SK-N-SH treated with all-trans-retinoic acid at 6 μM for 48 hours (cell line): Measurements from ENCODE around the gene SLC22A1.

ENCODE experiments used
- ATAC-seq: fragments of 200-7000 bp; cut with Tn5 transposase; 3 replicates; pipeline ENCODE4 v1.9.1; 2020; ENCODE audit warnings: mild to moderate bottlenecking, moderate library complexity
- BACH2 ChIP-seq: fragments of 250-450 bp; sonication (Bioruptor Pico); IDR thresholded peaks from 2 replicates; pipeline ENCODE4 v1.9.0; 2021; ENCODE audit warnings: mild to moderate bottlenecking, borderline replicate concordance
- CSDC2 ChIP-seq: fragments of 250-450 bp; sonication (Bioruptor Pico); IDR thresholded peaks from 2 replicates; pipeline ENCODE4 v1.5.0; 2020; ENCODE audit warnings: mild to moderate bottlenecking, moderate library complexity
- ESRRG ChIP-seq: fragments of 250-450 bp; sonication (Bioruptor Pico); IDR thresholded peaks from 2 replicates; pipeline ENCODE4 v1.6.1; 2021; ENCODE audit warnings: mild to moderate bottlenecking
- GLIS3 ChIP-seq: fragments of 250-450 bp; sonication (Bioruptor Pico); IDR thresholded peaks from 2 replicates; pipeline ENCODE4 v1.5.0; 2020; ENCODE audit warnings: mild to moderate bottlenecking, moderate library complexity
- ISL1 ChIP-seq: fragments of 250-450 bp; sonication (Bioruptor Pico); IDR thresholded peaks from 2 replicates; pipeline ENCODE4 v2.1.2; 2022; ENCODE audit warnings: mild to moderate bottlenecking, moderate library complexity
- OSR1 ChIP-seq: fragments of 250-450 bp; sonication (Bioruptor Pico); IDR thresholded peaks from 2 replicates; pipeline ENCODE4 v1.8.0; 2022; ENCODE audit warnings: moderate library complexity, mild to moderate bottlenecking, inconsistent platforms
- PPARA ChIP-seq: fragments of 250-450 bp; sonication (Bioruptor Pico); IDR thresholded peaks from 2 replicates; pipeline ENCODE4 v1.5.0; 2020; ENCODE audit warnings: mild to moderate bottlenecking, borderline replicate concordance
- SNAI2 ChIP-seq: fragments of 250-450 bp; sonication (Bioruptor Pico); IDR thresholded peaks from 2 replicates; pipeline ENCODE4 v1.5.0; 2020; ENCODE audit warnings: mild to moderate bottlenecking, moderate library complexity
- TCF4 ChIP-seq: fragments of 250-450 bp; sonication (Bioruptor Pico); IDR thresholded peaks from 2 replicates; pipeline ENCODE4 v1.8.0; 2021; ENCODE audit warnings: mild to moderate bottlenecking, moderate library complexity, borderline replicate concordance
- TOX ChIP-seq: fragments of 250-450 bp; sonication (Bioruptor Pico); IDR thresholded peaks from 2 replicates; pipeline ENCODE4 v1.8.0; 2021; ENCODE audit warnings: mild to moderate bottlenecking, moderate library complexity, borderline replicate concordance
- TSHZ2 ChIP-seq: fragments of 250-450 bp; sonication (Bioruptor Pico); IDR thresholded peaks from 2 replicates; pipeline ENCODE4 v1.5.0; 2020; ENCODE audit warnings: mild to moderate bottlenecking, moderate library complexity
- ZC3H10 ChIP-seq: fragments of 250-450 bp; sonication (Bioruptor Pico); IDR thresholded peaks from 2 replicates; pipeline ENCODE4 v1.5.1; 2021; ENCODE audit warnings: mild to moderate bottlenecking, moderate library complexity
- ZFP3 ChIP-seq: fragments of 250-450 bp; sonication (Bioruptor Pico); IDR thresholded peaks from 2 replicates; pipeline ENCODE4 v1.5.0; 2020; ENCODE audit warnings: mild to moderate bottlenecking, moderate library complexity
- ZFP30 ChIP-seq: fragments of 450-650 bp; formaldehyde crosslinking; IDR thresholded peaks from 2 replicates; pipeline ENCODE4 v1.5.0; 2022; ENCODE audit warnings: mild to moderate bottlenecking, moderate library complexity
- ZNF70 ChIP-seq: fragments of 450-650 bp; formaldehyde crosslinking; IDR thresholded peaks from 2 replicates; pipeline ENCODE4 v1.5.0; 2020; ENCODE audit warnings: mild to moderate bottlenecking, moderate library complexity
- ZNF8 ChIP-seq: fragments of 450-650 bp; formaldehyde crosslinking; IDR thresholded peaks from 2 replicates; pipeline ENCODE4 v1.5.0; 2020; ENCODE audit warnings: mild to moderate bottlenecking, moderate library complexity
- TF ChIP-seq, protein P1 (sequence below): fragments of 250-450 bp; sonication (Bioruptor Pico); IDR thresholded peaks from 2 replicates; pipeline ENCODE4 v1.5.1; 2021; ENCODE audit warnings: mild to moderate bottlenecking, moderate library complexity
- TF ChIP-seq, protein P2 (sequence below): fragments of 250-450 bp; sonication (Bioruptor Pico); IDR thresholded peaks from 2 replicates; pipeline ENCODE4 v1.5.1; 2020; ENCODE audit warnings: low read depth, mild to moderate bottlenecking, moderate library complexity
- TF ChIP-seq, protein P3 (sequence below): fragments of 250-450 bp; sonication (Bioruptor Pico); IDR thresholded peaks from 2 replicates; pipeline ENCODE4 v1.8.0; 2020; ENCODE audit warnings: mild to moderate bottlenecking, moderate library complexity, borderline replicate concordance

SLC22A1 gene

GRCh38 chr6:160085226-160085625 lies 36.4 kb upstream of the SLC22A1 start:
- ATAC-seq = no peak
- TF ChIP-seq, protein P1, sequence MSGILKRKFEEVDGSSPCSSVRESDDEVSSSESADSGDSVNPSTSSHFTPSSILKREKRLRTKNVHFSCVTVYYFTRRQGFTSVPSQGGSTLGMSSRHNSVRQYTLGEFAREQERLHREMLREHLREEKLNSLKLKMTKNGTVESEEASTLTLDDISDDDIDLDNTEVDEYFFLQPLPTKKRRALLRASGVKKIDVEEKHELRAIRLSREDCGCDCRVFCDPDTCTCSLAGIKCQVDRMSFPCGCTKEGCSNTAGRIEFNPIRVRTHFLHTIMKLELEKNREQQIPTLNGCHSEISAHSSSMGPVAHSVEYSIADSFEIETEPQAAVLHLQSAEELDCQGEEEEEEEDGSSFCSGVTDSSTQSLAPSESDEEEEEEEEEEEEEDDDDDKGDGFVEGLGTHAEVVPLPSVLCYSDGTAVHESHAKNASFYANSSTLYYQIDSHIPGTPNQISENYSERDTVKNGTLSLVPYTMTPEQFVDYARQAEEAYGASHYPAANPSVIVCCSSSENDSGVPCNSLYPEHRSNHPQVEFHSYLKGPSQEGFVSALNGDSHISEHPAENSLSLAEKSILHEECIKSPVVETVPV (CRISPR knock-in tag) = no peak
- no peak for TF ChIP-seq ZFP3
- TF ChIP-seq, protein P2, sequence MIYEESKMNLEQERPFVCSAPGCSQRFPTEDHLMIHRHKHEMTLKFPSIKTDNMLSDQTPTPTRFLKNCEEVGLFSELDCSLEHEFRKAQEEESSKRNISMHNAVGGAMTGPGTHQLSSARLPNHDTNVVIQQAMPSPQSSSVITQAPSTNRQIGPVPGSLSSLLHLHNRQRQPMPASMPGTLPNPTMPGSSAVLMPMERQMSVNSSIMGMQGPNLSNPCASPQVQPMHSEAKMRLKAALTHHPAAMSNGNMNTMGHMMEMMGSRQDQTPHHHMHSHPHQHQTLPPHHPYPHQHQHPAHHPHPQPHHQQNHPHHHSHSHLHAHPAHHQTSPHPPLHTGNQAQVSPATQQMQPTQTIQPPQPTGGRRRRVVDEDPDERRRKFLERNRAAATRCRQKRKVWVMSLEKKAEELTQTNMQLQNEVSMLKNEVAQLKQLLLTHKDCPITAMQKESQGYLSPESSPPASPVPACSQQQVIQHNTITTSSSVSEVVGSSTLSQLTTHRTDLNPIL (CRISPR knock-in tag) = no peak
- TF ChIP-seq, protein P3, sequence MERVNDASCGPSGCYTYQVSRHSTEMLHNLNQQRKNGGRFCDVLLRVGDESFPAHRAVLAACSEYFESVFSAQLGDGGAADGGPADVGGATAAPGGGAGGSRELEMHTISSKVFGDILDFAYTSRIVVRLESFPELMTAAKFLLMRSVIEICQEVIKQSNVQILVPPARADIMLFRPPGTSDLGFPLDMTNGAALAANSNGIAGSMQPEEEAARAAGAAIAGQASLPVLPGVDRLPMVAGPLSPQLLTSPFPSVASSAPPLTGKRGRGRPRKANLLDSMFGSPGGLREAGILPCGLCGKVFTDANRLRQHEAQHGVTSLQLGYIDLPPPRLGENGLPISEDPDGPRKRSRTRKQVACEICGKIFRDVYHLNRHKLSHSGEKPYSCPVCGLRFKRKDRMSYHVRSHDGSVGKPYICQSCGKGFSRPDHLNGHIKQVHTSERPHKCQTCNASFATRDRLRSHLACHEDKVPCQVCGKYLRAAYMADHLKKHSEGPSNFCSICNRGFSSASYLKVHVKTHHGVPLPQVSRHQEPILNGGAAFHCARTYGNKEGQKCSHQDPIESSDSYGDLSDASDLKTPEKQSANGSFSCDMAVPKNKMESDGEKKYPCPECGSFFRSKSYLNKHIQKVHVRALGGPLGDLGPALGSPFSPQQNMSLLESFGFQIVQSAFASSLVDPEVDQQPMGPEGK = no peak
- TF ChIP-seq ZFP30 (CRISPR knock-in tag) = no peak
- TF ChIP-seq CSDC2 (CRISPR knock-in tag) = no peak
- no peak for TF ChIP-seq ZNF70 (CRISPR knock-in tag)
- no peak for TF ChIP-seq ESRRG

DNA sequence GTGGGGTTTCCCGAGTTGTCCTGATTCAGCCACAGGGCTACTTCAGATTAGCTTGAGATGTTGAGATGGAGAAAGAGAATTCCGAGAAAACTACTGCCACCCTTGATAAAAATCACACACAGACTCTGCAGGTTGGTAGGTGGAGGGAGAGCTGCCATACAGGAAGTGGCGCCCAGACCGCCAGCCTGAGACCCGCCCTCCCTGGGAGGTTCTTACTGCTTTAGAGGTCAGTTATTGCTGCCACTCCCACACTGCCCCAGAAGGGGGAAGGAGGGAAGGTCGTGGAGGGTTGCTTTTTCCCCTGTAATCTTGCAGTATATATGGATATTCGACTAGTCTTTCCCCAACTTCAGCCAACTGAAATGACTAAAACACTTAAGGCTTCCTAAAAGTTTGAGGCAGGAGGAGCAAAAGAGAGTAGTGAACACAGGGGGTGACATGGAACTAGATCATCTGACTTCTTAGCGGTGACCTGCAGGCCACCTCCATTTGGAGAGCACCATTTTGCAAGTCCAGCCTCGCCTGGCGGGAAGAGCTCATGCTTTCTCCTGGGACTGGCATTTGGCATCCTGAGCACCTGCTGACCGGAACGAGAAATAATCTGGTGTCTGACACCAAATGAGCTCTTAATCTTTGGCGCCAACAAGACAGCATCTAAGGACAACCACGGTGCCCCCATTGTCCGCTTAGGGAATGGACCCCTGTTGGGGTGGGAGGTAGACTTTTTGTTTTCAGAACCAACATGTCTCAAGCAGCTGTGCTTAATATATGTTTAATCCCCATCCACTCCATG lies 35.7 kb upstream of the SLC22A1 start:
- no peak for ATAC-seq

More for the DNA sequence above, 35.7 kb upstream of the SLC22A1 start:
- TF ChIP-seq ZFP3 (no peak), SNAI2 (no peak), TSHZ2 (CRISPR knock-in tag) (no peak), PPARA (CRISPR knock-in tag) (no peak), GLIS3 (CRISPR knock-in tag) (no peak), ZC3H10 (CRISPR knock-in tag) (no peak), ZNF8 (CRISPR knock-in tag) (no peak), ISL1 (CRISPR knock-in tag) (no peak), BACH2 (CRISPR knock-in tag) (no peak), TOX (CRISPR knock-in tag) (no peak), ZFP30 (CRISPR knock-in tag) (no peak), OSR1 (CRISPR knock-in tag) (no peak), TCF4 (CRISPR knock-in tag) (no peak), ESRRG (no peak)
- TF ChIP-seq, protein P1 (CRISPR knock-in tag) = no peak
- TF ChIP-seq, protein P3 = no peak
